Measurements from ENCODE around the gene PRKRA.
"Not testable (repeated sequence)": the region's sequence is repeated elsewhere in the genome, so short reads cannot be mapped to it uniquely, and the experiment has no call there.

The PRKRA gene

DNA sequence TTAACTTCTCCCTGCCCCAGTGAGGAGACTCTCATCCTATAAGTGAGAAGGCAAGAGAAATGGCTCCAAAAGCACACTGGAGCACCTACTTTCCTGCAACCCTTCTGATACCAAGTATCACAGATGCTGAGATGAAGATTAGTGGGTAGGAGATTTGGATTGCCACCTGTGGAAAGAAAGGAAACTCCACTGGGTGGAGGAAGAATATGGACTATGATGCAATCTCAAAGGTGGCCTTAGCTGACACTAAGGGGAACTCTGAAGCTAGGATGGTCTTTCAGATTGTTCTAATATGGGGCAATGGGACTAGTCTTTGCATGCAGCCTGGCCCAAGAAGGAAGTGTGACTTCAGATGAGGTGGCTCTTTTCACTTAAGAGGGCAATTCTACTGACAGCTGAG, 21.6 kb downstream of the PRKRA start:
- H3K27ac ChIP-seq (ENCODE audit: low read depth, low read length) = no peak overlapping the region
- H3K36me3 ChIP-seq (ENCODE audit: insufficient read depth, low read length) = peaks cover 45% of the 10 kb centered on the region
- no peaks in the 10 kb centered on the region for H3K27me3 ChIP-seq (ENCODE audit: insufficient read depth, low read length)
- H3K4me1 ChIP-seq (ENCODE audit: control insufficient read depth, insufficient read depth, low read length, unreplicated experiment) = no peaks in the 10 kb centered on the region
- H3K79me2 ChIP-seq (ENCODE audit: control insufficient read depth, insufficient read depth, low read length, unreplicated experiment) = peaks cover 26% of the 10 kb centered on the region
- no peak overlapping the region for H3K4me3 ChIP-seq (ENCODE audit: low read depth, low read length)
- no peak overlapping the region for H2AFZ ChIP-seq (ENCODE audit: low read length, unreplicated experiment)

DNA sequence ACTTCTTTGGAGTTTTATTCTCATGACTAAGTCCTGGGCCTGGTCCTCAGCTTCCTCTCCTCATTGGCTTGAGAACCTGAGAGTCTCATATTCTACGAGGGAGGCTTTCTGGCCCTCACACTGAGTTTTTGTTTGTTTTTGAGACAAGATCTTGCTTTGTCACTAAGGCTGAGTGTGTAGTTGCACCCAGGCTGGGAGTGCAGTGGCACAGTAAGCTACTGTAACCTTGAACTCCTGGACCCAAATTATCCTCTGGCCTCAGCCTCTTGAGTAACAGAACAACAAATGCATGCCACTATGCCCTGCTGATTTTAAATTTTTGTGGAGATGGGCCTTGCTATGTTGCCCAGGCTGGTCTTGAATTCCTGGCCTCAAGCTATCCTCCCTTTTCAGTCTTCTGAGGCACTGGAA, 22.6 kb downstream of the PRKRA start:
- H3K4me1 ChIP-seq (ENCODE audit: control insufficient read depth, insufficient read depth, low read length, unreplicated experiment) = no peaks in the 10 kb centered on the region
- peaks cover 42% of the 10 kb centered on the region for H3K36me3 ChIP-seq (ENCODE audit: insufficient read depth, low read length)
- no peak overlapping the region for H3K27ac ChIP-seq (ENCODE audit: low read depth, low read length)
- no peak overlapping the region for H2AFZ ChIP-seq (ENCODE audit: low read length, unreplicated experiment)
- no peak overlapping the region for H3K4me3 ChIP-seq (ENCODE audit: low read depth, low read length)
- H3K27me3 ChIP-seq (ENCODE audit: insufficient read depth, low read length) = no peaks in the 10 kb centered on the region
- H3K79me2 ChIP-seq (ENCODE audit: control insufficient read depth, insufficient read depth, low read length, unreplicated experiment) = peaks cover 35% of the 10 kb centered on the region

GRCh38 chr2:178427458-178427857, 23.5 kb downstream of the PRKRA start:
- no peak overlapping the region for H3K4me3 ChIP-seq (ENCODE audit: low read depth, low read length)
- no peak overlapping the region for H3K27ac ChIP-seq (ENCODE audit: low read depth, low read length)
- peaks cover 43% of the 10 kb centered on the region for H3K36me3 ChIP-seq (ENCODE audit: insufficient read depth, low read length)
- H3K27me3 ChIP-seq (ENCODE audit: insufficient read depth, low read length) = no peaks in the 10 kb centered on the region
- H3K79me2 ChIP-seq (ENCODE audit: control insufficient read depth, insufficient read depth, low read length, unreplicated experiment) = peaks cover 45% of the 10 kb centered on the region
- no peak overlapping the region for H2AFZ ChIP-seq (ENCODE audit: low read length, unreplicated experiment)
- no peaks in the 10 kb centered on the region for H3K4me1 ChIP-seq (ENCODE audit: control insufficient read depth, insufficient read depth, low read length, unreplicated experiment)

DNA sequence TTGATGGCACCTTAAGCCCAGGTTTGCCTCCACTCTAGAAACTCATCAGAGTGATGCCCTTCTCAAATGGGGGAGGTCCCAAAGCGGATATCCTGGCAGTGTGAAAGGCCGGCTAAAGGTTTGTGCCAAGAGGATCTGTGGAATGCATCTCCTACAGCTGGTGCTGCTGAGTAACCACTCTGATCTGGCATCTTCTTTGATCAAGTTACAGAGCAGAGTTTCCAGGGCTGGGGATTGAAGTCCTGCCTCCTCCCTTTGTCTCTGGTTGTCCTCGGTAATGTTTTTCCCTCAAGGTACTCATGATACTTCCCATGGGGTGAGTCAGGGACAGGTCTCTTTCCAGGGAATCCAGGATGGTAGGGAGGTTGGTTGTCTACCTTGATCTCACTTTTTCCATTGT, 24.6 kb downstream of the PRKRA start:
- peaks cover 42% of the 10 kb centered on the region for H3K36me3 ChIP-seq (ENCODE audit: insufficient read depth, low read length)

DNA sequence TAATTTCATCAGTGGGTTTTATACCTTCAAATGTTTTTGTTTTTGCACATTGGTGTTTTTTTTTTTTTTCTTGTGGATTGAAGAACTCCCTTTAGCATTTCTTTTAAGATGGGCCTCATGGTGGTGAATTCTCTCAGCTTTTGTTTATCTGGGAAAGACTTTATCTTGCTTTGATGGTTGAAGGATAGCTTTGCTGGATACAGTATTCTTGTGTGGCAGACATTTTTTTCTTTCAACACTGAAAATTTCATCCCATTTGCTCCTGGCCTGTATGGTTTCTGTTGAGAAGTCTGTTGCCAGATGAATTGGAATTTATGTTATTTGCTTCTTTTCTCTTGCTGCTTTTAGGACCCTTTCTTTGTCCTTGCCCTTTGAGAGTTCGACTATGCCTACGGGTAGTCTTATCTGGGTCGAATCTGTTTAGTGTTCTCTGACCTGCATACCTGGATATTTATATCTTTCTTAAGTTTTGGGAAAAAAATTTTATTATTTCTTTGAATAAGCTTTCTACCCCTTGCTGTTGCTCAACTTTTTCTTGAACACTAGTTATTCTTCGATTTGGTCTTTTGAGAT, 25.6 kb downstream of the PRKRA start:
- peaks cover 63% of the 10 kb centered on the region for H3K79me2 ChIP-seq (ENCODE audit: control insufficient read depth, insufficient read depth, low read length, unreplicated experiment)
- peaks cover 43% of the 10 kb centered on the region for H3K36me3 ChIP-seq (ENCODE audit: insufficient read depth, low read length)
- H3K4me1 ChIP-seq (ENCODE audit: control insufficient read depth, insufficient read depth, low read length, unreplicated experiment) = no peaks in the 10 kb centered on the region

More for the DNA sequence above, 24.6 kb downstream of the PRKRA start:
- Histone ChIP-seq H3K4me1 (ENCODE audit: control insufficient read depth, insufficient read depth, low read length, unreplicated experiment) (no peaks in the 10 kb centered on the region), H3K4me3 (ENCODE audit: low read depth, low read length) (no peak overlapping the region), H3K27ac (ENCODE audit: low read depth, low read length) (no peak overlapping the region), H2AFZ (ENCODE audit: low read length, unreplicated experiment) (no peak overlapping the region), H3K79me2 (ENCODE audit: control insufficient read depth, insufficient read depth, low read length, unreplicated experiment) (peaks cover 54% of the 10 kb centered on the region), H3K27me3 (ENCODE audit: insufficient read depth, low read length) (no peaks in the 10 kb centered on the region)

DNA sequence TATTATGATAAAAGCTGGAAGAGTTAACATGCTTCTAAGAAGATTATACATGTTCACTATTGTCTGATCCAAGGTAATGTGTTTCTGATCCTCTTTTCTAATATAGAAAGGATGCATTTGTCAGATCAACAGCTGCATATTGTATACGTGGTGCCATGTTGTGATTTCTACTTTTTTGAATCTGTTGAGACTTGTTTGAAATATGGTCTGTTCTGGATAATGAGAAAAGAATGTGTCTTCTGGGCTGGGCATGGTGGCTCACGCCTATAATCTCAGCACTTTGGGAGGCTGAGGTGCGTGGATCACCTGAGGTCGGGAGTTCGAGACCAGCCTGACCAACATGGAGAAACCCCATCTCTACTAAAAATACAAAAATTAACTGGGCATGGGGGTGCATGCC, 27.2 kb downstream of the PRKRA start:
- not testable (repeated sequence) for H2AFZ ChIP-seq (ENCODE audit: low read length, unreplicated experiment); H3K4me1 ChIP-seq (ENCODE audit: control insufficient read depth, insufficient read depth, low read length, unreplicated experiment); H3K27ac ChIP-seq (ENCODE audit: low read depth, low read length); H3K27me3 ChIP-seq (ENCODE audit: insufficient read depth, low read length); H3K4me3 ChIP-seq (ENCODE audit: low read depth, low read length)
- Histone ChIP-seq H3K36me3 (ENCODE audit: insufficient read depth, low read length) (peaks cover 40% of the 10 kb centered on the region), H3K79me2 (ENCODE audit: control insufficient read depth, insufficient read depth, low read length, unreplicated experiment) (peaks cover 76% of the 10 kb centered on the region)

More for the DNA sequence above, 25.6 kb downstream of the PRKRA start:
- Histone ChIP-seq H3K27me3 (ENCODE audit: insufficient read depth, low read length) (no peaks in the 10 kb centered on the region), H3K27ac (ENCODE audit: low read depth, low read length) (no peak overlapping the region), H3K4me3 (ENCODE audit: low read depth, low read length) (no peak overlapping the region), H2AFZ (ENCODE audit: low read length, unreplicated experiment) (no peak overlapping the region)

GRCh38 chr2:178422097-178422496, 28.9 kb downstream of the PRKRA start:
- Histone ChIP-seq H2AFZ (ENCODE audit: low read length, unreplicated experiment) (no peak overlapping the region), H3K27ac (ENCODE audit: low read depth, low read length) (no peak overlapping the region), H3K27me3 (ENCODE audit: insufficient read depth, low read length) (no peaks in the 10 kb centered on the region), H3K4me3 (ENCODE audit: low read depth, low read length) (no peak overlapping the region), H3K79me2 (ENCODE audit: control insufficient read depth, insufficient read depth, low read length, unreplicated experiment) (peaks cover 84% of the 10 kb centered on the region), H3K36me3 (ENCODE audit: insufficient read depth, low read length) (peaks cover 36% of the 10 kb centered on the region), H3K4me1 (ENCODE audit: control insufficient read depth, insufficient read depth, low read length, unreplicated experiment) (peaks cover 13% of the 10 kb centered on the region)

GRCh38 chr2:178420463-178420999, 30.4 kb downstream of the PRKRA start:
- H2AFZ ChIP-seq (ENCODE audit: low read length, unreplicated experiment) = no peak overlapping the region
- no peak overlapping the region for H3K27ac ChIP-seq (ENCODE audit: low read depth, low read length)
- H3K79me2 ChIP-seq (ENCODE audit: control insufficient read depth, insufficient read depth, low read length, unreplicated experiment) = peaks cover 85% of the 10 kb centered on the region
- no peaks in the 10 kb centered on the region for H3K27me3 ChIP-seq (ENCODE audit: insufficient read depth, low read length)
- H3K4me1 ChIP-seq (ENCODE audit: control insufficient read depth, insufficient read depth, low read length, unreplicated experiment) = peaks cover 16% of the 10 kb centered on the region
- no peak overlapping the region for H3K4me3 ChIP-seq (ENCODE audit: low read depth, low read length)
- peaks cover 25% of the 10 kb centered on the region for H3K36me3 ChIP-seq (ENCODE audit: insufficient read depth, low read length)

- Histone ChIP-seq H3K36me3 (ENCODE audit: insufficient read depth, low read length) (peaks cover 20% of the 10 kb centered on the region), H2AFZ (ENCODE audit: low read length, unreplicated experiment) (no peak overlapping the region), H3K4me1 (ENCODE audit: control insufficient read depth, insufficient read depth, low read length, unreplicated experiment) (peaks cover 16% of the 10 kb centered on the region)
Observed at GRCh38 chr2:178419123-178419522, 31.9 kb downstream of the PRKRA start.

GRCh38 chr2:178418426-178418825, 32.5 kb downstream of the PRKRA start:
- Histone ChIP-seq H3K36me3 (ENCODE audit: insufficient read depth, low read length) (peaks cover 20% of the 10 kb centered on the region), H2AFZ (ENCODE audit: low read length, unreplicated experiment) (no peak overlapping the region), H3K27me3 (ENCODE audit: insufficient read depth, low read length) (no peaks in the 10 kb centered on the region), H3K79me2 (ENCODE audit: control insufficient read depth, insufficient read depth, low read length, unreplicated experiment) (peaks cover 82% of the 10 kb centered on the region), H3K4me3 (ENCODE audit: low read depth, low read length) (no peak overlapping the region), H3K27ac (ENCODE audit: low read depth, low read length) (no peak overlapping the region), H3K4me1 (ENCODE audit: control insufficient read depth, insufficient read depth, low read length, unreplicated experiment) (peaks cover 16% of the 10 kb centered on the region)

More at GRCh38 chr2:178419123-178419522, 31.9 kb downstream of the PRKRA start:
- no peak overlapping the region for H3K4me3 ChIP-seq (ENCODE audit: low read depth, low read length)
- no peaks in the 10 kb centered on the region for H3K27me3 ChIP-seq (ENCODE audit: insufficient read depth, low read length)
- peaks cover 85% of the 10 kb centered on the region for H3K79me2 ChIP-seq (ENCODE audit: control insufficient read depth, insufficient read depth, low read length, unreplicated experiment)
- no peak overlapping the region for H3K27ac ChIP-seq (ENCODE audit: low read depth, low read length)

DNA sequence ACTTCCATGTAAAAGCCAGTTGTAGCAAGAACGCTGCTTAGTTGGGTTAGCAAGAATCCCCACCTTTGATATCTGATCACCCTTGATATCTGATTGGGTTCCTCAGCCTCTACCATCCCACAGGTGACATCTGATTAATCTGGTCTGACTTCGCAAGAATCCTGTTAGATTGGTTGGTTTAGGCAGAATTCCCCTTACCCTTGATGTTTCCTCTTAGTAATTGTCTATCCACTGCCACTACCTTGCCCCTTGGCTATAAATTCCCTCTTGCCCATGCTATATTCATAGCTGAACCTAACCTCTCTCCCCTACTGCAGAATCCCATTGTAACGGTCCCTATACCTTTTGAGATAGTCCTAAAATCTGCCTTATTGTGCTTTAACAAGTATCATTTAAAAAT, 33.1 kb downstream of the PRKRA start:
- Histone ChIP-seq H3K4me3 (ENCODE audit: low read depth, low read length) (no peak overlapping the region), H3K27me3 (ENCODE audit: insufficient read depth, low read length) (no peaks in the 10 kb centered on the region), H3K79me2 (ENCODE audit: control insufficient read depth, insufficient read depth, low read length, unreplicated experiment) (peaks cover 76% of the 10 kb centered on the region), H3K36me3 (ENCODE audit: insufficient read depth, low read length) (peaks cover 15% of the 10 kb centered on the region), H2AFZ (ENCODE audit: low read length, unreplicated experiment) (no peak overlapping the region), H3K4me1 (ENCODE audit: control insufficient read depth, insufficient read depth, low read length, unreplicated experiment) (peaks cover 16% of the 10 kb centered on the region), H3K27ac (ENCODE audit: low read depth, low read length) (no peak overlapping the region)
